OCI-LY1 (cell line): ENCODE data around the gene MICB.
A peak's percentile ranks its signal among the peaks of the same experiment; 100 is the strongest.

Source experiments
- H2AFZ ChIP-seq: fragments of 200-600 bp; sonication (generic), shearing (Covaris generic); 2 replicates; pipeline ENCODE4 v1.6.0; 2014; ENCODE audit warnings: antibody characterized with exemption, mild to moderate bottlenecking, low read length
- H3F3A ChIP-seq: fragments of 200-600 bp; sonication (generic), shearing (Covaris generic); 2 replicates; pipeline ENCODE4 v1.6.0; 2014; ENCODE audit warnings: mild to moderate bottlenecking, antibody characterized with exemption, low read length, moderate library complexity; ENCODE audit not compliant: insufficient read depth
- H3K27ac ChIP-seq: fragments of 200-600 bp; sonication (generic); 2 replicates; pipeline ENCODE4 v1.5.1; 2014; ENCODE audit warnings: low read length, mixed run types, mild to moderate bottlenecking, low read depth; ENCODE audit not compliant: poor library complexity, severe bottlenecking
- H3K27me3 ChIP-seq: fragments of 200-600 bp; sonication (generic); 2 replicates; pipeline ENCODE4 v1.6.0; 2014; ENCODE audit warnings: antibody characterized with exemption, mild to moderate bottlenecking, low read length, moderate library complexity; ENCODE audit not compliant: insufficient read depth
- H3K36me3 ChIP-seq: fragments of 200-600 bp; sonication (generic); 2 replicates; pipeline ENCODE4 v1.6.1; 2014; ENCODE audit warnings: mild to moderate bottlenecking, antibody characterized with exemption, low read length, moderate library complexity, mixed read lengths; ENCODE audit not compliant: insufficient read depth
- H3K4me1 ChIP-seq: fragments of 200-600 bp; sonication (generic); 2 replicates; pipeline ENCODE4 v1.5.1; 2014; ENCODE audit warnings: mild to moderate bottlenecking, low read length, moderate library complexity; ENCODE audit not compliant: insufficient read depth, severe bottlenecking
- H3K4me2 ChIP-seq: fragments of 200-600 bp; sonication (generic), shearing (Covaris generic); 2 replicates; pipeline ENCODE4 v1.6.1; 2014; ENCODE audit warnings: low read length
- H3K4me3 ChIP-seq: fragments of 200-600 bp; sonication (generic); 2 replicates; pipeline ENCODE4 v1.5.1; 2014; ENCODE audit warnings: low read length, low read depth, mild to moderate bottlenecking, mixed read lengths; ENCODE audit not compliant: poor library complexity, severe bottlenecking
- H3K79me2 ChIP-seq: fragments of 200-600 bp; shearing (Covaris generic); 2 replicates; pipeline ENCODE4 v1.6.1; 2016; ENCODE audit warnings: mixed run types, low read length, mixed read lengths; ENCODE audit not compliant: insufficient read depth
- H3K9ac ChIP-seq: fragments of 200-600 bp; sonication (generic), shearing (Covaris generic); 2 replicates; pipeline ENCODE4 v1.6.1; 2014; ENCODE audit warnings: mild to moderate bottlenecking, low read length, mixed read lengths
- H3K9me2 ChIP-seq: fragments of 200-600 bp; sonication (generic), shearing (Covaris generic); 2 replicates; pipeline ENCODE4 v1.6.1; 2014; ENCODE audit warnings: low read depth, mild to moderate bottlenecking, low read length, mixed read lengths
- H3K9me3 ChIP-seq: fragments of 200-600 bp; shearing (Covaris generic); 2 replicates; pipeline ENCODE4 v1.6.1; 2014; ENCODE audit warnings: low read length, mixed read lengths
- H4K20me1 ChIP-seq: fragments of 200-600 bp; sonication (generic), shearing (Covaris generic); 2 replicates; pipeline ENCODE4 v1.6.0; 2016; ENCODE audit warnings: mild to moderate bottlenecking, low read length; ENCODE audit not compliant: insufficient read depth
- EZH2 ChIP-seq: fragments of 200-600 bp; sonication (generic), shearing (Covaris generic); IDR thresholded peaks from 2 replicates; pipeline ENCODE4 v1.8.0; 2017; ENCODE audit warnings: borderline replicate concordance, mixed run types, mild to moderate bottlenecking, antibody characterized with exemption, low read length, moderate library complexity, mixed read lengths
- TF ChIP-seq, protein P1 (sequence below): fragments of 200-600 bp; sonication (generic), shearing (Covaris generic); IDR thresholded peaks from 2 replicates; pipeline ENCODE4 v1.5.1; 2017; ENCODE audit warnings: mild to moderate bottlenecking, antibody characterized with exemption, low read length, moderate library complexity, mixed read lengths

Gene MICB

DNA sequence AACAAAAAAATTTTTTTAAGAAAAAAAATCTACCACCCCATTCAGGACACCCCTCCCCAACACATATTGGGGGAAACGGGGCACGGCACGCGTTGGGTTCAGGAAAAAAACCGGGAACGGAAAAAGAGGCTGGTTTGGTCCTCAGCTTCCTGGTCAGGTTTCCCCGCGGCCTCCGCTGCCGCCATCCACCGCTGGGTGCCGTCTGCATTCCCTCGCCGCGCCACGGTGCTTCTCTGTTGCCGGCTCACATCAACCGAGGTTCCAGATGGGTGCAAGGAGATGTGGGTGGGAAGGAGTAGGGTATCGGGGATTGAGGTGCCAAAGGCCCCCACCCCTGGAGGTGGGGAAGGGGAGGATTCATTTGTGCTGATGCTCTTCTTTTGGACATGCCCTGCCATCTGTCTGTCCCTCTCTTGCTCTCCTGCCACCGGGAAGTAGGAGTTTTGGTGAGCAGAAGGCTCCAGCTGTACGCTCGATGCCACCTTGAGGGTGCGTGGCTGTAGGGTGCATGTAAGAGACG, 36.6 kb downstream of the MICB start:
- H3K4me1 ChIP-seq: peaks cover 16% of the 10 kb centered on the region
- H3K9ac ChIP-seq: no peak overlapping the region
- peaks cover 17% of the 10 kb centered on the region for H3K79me2 ChIP-seq
- H3K9me3 ChIP-seq: no peaks in the 10 kb centered on the region
- TF ChIP-seq, protein P1, sequence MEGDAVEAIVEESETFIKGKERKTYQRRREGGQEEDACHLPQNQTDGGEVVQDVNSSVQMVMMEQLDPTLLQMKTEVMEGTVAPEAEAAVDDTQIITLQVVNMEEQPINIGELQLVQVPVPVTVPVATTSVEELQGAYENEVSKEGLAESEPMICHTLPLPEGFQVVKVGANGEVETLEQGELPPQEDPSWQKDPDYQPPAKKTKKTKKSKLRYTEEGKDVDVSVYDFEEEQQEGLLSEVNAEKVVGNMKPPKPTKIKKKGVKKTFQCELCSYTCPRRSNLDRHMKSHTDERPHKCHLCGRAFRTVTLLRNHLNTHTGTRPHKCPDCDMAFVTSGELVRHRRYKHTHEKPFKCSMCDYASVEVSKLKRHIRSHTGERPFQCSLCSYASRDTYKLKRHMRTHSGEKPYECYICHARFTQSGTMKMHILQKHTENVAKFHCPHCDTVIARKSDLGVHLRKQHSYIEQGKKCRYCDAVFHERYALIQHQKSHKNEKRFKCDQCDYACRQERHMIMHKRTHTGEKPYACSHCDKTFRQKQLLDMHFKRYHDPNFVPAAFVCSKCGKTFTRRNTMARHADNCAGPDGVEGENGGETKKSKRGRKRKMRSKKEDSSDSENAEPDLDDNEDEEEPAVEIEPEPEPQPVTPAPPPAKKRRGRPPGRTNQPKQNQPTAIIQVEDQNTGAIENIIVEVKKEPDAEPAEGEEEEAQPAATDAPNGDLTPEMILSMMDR: no peak
- no peak for TF ChIP-seq EZH2
- H3K4me2 ChIP-seq: no peak overlapping the region
- no peaks in the 10 kb centered on the region for H3K27me3 ChIP-seq
- no peaks in the 10 kb centered on the region for H4K20me1 ChIP-seq
- no peak overlapping the region for H2AFZ ChIP-seq
- peaks cover 14% of the 10 kb centered on the region; the same call in 1 of the 2 replicates for H3F3A ChIP-seq
- peaks cover 98% of the 10 kb centered on the region for H3K36me3 ChIP-seq
- no peaks in the 10 kb centered on the region for H3K9me2 ChIP-seq
- H3K27ac ChIP-seq: no peak overlapping the region
- H3K4me3 ChIP-seq: no peak overlapping the region

DNA sequence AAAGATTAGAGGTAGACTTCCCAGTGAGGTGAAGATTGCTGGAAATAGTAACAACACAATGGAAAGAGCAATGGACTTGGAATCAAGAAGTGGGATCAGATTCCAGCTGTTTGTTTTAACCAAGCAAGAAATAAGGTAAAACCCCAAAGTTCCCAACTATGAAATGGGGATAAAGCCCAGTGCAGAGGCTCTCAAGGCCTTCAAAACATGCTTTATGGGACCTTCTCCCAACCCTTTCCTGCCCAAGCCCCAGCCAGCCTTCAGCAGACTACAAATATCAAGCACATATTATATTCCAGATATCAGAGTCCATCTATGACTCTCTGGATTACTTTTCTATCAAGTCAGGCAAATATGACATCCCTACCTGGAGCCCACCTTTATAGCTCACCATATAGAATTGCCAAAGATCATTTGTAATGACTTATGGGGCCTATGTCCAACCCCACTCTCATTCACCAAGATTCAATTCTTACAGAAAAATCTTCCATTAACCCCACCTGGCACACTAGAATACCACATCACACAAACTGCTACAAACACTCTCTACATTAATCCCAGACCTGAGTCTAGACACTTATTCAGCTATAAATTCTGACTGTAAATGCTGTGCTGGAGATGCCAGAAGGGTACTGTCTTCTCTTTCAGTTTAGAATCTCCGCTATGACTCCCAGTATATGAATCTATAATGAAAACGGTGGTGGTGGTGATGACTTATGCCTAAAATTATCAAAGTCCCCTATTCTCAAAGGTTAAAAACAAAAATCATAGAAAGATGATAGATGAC, 37.8 kb downstream of the MICB start:
- H3K9me3 ChIP-seq: no peaks in the 10 kb centered on the region
- peaks cover 29% of the 10 kb centered on the region for H3K79me2 ChIP-seq
- H3K4me2 ChIP-seq: no peak overlapping the region
- no peaks in the 10 kb centered on the region for H4K20me1 ChIP-seq
- H3K4me1 ChIP-seq: peaks cover 27% of the 10 kb centered on the region
- H3K9me2 ChIP-seq: no peaks in the 10 kb centered on the region
- no peak overlapping the region for H2AFZ ChIP-seq
- no peak overlapping the region for H3K27ac ChIP-seq
- peaks cover 98% of the 10 kb centered on the region for H3K36me3 ChIP-seq
- no peaks in the 10 kb centered on the region for H3K27me3 ChIP-seq
- H3K9ac ChIP-seq: no peak overlapping the region
- TF ChIP-seq EZH2: no peak
- TF ChIP-seq, protein P1: no peak
- H3K4me3 ChIP-seq: no peak overlapping the region
- peaks cover 8% of the 10 kb centered on the region; the same call in 1 of the 2 replicates for H3F3A ChIP-seq

DNA sequence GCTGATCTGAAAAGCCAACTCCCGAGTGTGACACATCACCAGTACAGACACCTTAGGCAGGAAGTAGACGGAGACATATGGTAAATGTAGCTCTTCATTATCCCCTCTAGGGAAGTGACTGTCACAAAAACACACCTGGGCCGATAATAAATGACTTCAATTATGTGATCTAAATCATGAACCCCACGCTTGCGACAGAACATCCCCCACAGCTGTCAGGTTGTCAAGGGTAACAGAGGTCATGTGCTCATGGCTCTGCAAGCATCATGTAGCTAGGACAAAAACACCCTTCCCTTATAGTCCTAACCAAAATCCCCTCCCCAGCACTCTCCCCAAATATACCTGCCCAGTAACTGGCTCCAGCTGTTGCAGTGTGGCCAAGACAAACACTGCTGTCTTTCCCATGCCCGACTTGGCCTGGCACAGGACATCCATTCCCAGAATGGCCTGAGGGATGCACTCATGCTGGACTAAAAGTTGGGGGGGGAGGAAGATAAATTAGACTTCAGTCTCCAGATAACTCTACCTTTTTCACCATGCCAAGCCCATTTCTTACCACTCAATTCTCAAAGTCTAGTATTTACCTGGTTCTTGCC, 41.0 kb downstream of the MICB start:
- Histone ChIP-seq H3K4me3 (peak overlapping the region; percentile 81), H3K4me1 (peaks cover 35% of the 10 kb centered on the region), H4K20me1 (no peaks in the 10 kb centered on the region), H3K27ac (no peak overlapping the region), H2AFZ (no peak overlapping the region), H3K79me2 (peaks cover 39% of the 10 kb centered on the region), H3K9me3 (no peaks in the 10 kb centered on the region), H3F3A (no peaks in the 10 kb centered on the region), H3K36me3 (peaks cover 72% of the 10 kb centered on the region), H3K4me2 (peak overlapping the region; percentile 87), H3K27me3 (no peaks in the 10 kb centered on the region), H3K9me2 (no peaks in the 10 kb centered on the region), H3K9ac (no peak overlapping the region; the same call in 1 of the 2 replicates)
- no peak for TF ChIP-seq EZH2
- TF ChIP-seq, protein P1: no peak
